ENCODE measurements around the gene TNFRSF4.
"Not testable (repeated sequence)": the region's sequence is repeated elsewhere in the genome, so short reads cannot be mapped to it uniquely, and the experiment has no call there.

The TNFRSF4 gene

GRCh38 chr1:1213345-1214265 is at the start of gene TNFRSF4:
Gene TNFRSF4, minus strand, starts transcription at chr1:1214153. Its CDS starts 26 bp downstream, at chr1:1214127.
- no peak for DNase-seq

GRCh38 chr1:1262758-1263157 is 48.8 kb upstream of the TNFRSF4 start:
- DNase-seq = no peak

DNA sequence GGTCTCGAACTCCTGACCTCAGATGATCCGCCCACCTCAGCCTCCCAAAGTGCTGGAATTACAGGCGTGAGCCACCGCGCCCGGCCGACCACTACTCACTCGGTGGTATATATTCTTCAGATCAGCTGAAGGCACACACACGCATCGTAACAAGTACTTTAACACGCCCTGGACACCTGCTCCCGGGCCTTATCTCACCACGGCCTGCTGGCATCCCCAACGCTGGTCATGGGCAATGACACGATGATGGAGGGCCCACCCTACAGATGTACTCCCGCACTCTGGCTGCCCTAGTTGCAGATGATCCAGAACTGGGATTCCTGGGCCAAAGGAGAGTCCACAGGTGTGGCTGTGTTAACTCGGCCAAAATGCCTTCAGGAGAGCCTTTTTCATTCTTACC is 48.1 kb upstream of the TNFRSF4 start:
- no peak for DNase-seq

DNA sequence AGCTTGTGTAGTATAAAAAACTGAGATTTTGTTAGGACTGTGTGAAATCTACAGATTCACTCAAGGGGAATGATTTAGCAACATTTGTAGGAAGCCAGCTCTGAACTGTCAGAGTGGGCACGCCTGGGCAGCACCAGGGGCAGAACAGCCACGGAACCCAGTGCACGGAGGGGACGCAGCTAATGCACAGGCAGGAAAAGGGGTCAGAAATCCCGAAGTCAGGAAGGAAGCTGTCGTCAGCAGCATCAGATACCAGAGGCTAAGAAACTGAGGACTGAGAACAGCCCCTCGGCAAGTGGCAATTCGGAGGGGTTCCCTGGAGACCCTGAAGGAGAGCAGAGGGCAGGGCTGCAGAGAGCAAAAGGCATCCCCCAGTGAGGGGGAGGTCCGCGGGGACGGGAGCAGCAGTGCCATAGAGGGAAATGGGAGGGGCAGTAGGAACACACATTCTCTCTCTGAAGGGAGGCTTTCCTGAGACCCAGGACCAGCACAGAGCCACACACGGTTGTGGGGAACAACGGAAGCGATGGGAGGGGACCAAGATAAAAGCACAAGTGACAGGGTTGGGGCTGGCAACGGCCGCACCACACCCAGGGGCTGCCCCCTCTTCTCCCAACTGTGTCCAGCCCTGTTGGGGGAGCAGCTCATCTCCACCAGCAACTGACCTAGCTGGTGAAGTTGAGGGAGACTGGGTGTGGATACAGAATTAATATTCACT is 47.0 kb upstream of the TNFRSF4 start:
- DNase-seq = no peak

GRCh38 chr1:1259951-1260600 is 46.1 kb upstream of the TNFRSF4 start:
- no peak for DNase-seq

DNA sequence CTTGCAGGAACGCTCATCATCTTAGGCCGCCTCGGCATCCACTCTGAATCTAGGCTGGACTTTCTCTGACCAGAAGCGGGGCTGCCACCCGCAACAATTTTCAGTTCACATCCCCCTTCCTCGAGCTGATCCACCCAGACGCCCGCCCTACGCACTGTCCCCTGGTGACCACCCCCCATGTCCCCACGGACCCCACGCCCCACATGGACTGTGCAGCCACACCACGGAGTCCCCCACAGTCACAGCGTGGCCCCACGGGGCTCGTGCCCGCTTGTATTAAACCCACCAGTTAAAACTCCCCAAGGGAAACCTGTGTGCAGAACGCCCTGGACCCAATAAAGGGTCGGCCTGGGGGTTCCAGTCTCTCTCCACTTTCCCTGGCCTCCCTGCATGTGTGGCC is 45.6 kb upstream of the TNFRSF4 start:
- no peak for DNase-seq

DNA sequence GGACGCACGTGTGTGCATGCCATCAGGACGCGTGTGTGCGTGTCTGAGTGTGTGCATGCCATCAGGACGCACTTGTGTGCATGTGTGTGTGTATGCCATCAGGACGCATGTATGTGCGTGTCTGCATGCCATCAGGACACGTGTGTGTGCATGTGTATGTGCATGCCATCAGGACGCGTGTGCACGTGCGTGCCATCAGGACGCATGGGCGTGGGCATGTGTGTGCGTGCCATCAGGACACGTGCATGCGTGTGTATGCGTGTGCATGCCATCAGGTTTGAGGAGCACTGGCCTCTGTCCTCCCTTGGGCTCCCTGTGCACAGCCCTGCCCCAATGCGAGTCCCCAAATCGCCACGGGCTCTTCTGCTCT is 45.2 kb upstream of the TNFRSF4 start:
- DNase-seq = no peak

- DNase-seq = no peak
These were observed 43.3 kb upstream of the TNFRSF4 start for GRCh38 chr1:1256956-1257871.

DNA sequence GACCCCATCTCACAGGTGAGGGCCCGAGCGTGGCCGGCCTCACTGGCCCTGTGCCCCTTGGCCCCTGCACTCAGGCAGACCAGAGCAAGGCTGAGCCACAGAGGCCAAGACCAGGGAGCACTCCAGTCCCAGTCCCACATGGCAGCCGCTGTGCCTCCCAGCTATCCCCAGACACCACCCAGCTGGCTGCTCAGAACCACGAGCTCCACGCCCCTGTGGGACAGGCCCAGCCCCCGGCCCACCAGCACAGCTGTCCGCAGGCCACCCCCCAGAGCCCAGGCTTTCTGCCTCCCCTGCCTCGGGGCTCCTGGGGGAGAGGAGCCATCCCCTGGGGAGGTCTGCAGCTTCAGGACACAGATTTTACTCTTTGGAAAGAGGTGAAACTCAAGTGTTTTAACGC is 41.7 kb upstream of the TNFRSF4 start:
- DNase-seq = no peak

DNA sequence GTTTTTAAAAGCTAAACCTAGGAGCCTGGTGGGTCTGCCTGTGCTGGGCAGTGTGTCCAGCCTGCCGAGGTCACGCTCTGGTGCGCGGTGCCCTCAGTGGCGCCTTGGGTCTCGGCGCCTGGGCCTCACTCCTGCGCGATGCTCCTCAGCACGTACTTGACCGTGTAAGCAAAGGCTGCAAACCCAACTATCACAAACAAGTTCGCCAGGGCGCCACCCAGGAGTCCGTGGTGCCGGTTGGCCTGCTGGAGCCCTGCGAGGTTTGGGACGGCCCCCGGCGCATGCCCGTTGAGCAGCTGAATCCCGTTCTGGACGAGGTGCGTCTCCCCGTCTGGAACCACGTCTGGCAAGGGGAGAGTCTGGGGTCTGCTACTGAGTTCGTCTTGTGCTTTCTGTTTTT is 41.1 kb upstream of the TNFRSF4 start:
- no peak for DNase-seq

DNA sequence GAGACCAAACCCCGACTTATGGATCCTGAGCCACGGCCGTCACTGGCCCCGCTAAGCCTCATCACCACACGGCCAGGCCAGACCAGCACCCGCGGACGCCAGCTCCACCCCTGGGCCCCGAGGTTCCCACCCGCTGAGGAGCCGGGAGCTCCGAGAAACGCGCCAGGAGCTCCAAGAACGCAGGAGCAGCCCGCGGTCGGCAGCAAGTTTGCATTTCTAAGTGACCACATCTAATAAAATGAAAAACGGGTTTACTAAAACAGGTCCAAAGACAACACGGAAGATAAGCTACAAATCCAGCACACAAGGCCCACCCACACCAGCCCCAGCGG is 40.7 kb upstream of the TNFRSF4 start:
- no peak for DNase-seq

GRCh38 chr1:1253972-1254666 is 40.2 kb upstream of the TNFRSF4 start:
- no peak for DNase-seq

DNA sequence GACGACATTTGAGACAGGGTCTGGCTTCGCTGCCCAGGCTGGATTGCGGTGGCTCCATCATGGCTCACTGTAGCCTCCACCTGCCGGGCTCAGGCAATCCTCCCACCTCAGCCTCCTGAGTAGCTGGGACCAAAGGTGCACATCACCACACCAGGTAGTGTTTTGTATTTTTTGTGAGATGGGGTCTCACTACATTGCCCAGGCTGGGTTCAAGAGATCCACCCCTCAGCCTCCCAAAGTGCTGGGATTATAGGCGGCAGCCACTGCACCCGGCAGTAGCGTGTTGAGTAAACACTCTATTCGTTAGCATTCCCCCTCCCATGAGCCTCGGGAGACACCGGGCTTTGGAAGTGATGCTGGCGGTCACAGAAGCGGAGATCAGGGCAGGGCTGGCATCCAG is 39.4 kb upstream of the TNFRSF4 start:
- DNase-seq = no peak

DNA sequence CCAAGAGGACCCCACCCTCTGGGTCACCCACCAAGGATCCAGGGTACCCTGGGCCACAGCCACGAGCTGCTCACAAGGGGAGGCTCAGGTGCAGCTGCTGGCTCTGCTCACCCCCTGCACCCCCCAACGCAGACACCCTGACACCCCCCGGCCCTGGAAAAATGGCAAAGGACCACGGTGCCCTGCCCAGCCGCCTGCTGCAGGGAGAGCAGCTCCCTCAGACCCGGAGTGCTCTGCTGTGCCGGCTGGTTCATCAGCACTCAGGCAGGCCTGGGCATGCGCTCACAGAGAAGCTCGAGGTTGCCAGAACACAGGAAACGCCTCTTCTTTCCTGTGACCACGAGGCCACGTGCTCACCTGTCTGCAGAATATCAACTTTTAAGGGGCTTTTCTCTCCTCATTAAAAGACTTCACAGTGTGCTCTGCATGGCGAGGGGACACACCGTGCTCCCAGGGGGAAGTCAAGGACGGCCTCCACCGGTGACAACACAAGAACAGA is 36.9 kb upstream of the TNFRSF4 start:
- DNase-seq = no peak

DNA sequence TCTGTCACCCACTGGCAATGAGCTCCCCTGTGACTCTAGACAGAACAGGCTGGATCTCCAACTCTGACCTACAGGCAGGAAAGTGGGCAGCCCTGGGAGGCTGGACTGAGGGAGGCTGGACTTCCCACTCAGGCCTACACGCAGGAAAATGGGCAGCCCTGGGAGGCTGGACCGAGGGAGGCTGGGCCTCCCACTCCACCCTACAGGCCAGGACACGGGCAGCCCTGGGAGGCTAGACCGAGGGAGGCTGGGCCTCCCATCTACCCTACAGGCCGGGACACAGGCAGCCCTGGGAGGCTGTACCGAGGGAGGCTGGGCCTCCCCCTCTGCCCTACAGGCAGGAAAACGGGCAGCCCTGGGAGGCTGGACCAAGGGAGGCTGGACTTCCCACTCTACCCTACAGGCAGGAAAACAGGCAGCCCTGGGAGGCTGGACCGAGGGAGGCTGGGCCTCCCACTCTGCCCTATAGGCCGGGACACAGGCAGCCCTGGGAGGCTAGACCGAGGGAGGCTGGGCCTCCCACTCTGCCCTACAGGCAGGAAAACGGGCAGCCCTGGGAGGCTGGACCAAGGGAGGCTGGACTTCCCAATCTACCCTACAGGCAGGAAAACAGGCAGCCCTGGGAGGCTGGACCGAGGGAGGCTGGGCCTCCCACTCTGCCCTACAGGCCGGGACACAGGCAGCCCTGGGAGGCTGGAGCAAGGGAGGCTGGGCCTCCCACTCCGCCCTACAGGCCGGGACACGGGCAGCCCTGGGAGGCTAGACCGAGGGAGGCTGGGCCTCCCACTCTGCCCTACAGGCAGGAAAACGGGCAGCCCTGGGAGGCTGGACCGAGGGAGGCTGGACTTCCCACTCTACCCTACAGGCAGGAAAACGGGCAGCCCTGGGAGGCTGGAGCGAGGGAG is 34.3 kb upstream of the TNFRSF4 start:
- not testable (repeated sequence) for DNase-seq

- DNase-seq = no peak
These were observed 33.5 kb upstream of the TNFRSF4 start for GRCh38 chr1:1247341-1247913.

- no peak for DNase-seq
These were observed 32.8 kb upstream of the TNFRSF4 start, which contains the start of gene C1QTNF12 for GRCh38 chr1:1246577-1247340. Gene C1QTNF12, minus strand, starts transcription at chr1:1246722. Its CDS starts 32 bp downstream, at chr1:1246690.

- no peak for DNase-seq
These were observed 32.0 kb upstream of the TNFRSF4 start for GRCh38 chr1:1245817-1246576.

Data from NCI-H1694 (cell line).